Fibroblast of mammary gland (primary cell): ENCODE measurements around the gene NDUFAB1.

Experiments
- DNase-seq: peaks from one replicate; pipeline ENCODE4 v3.0.0-alpha.2; 2010; ENCODE audit warnings: low read depth
- H3K4me3 ChIP-seq: 2 replicates; pipeline ENCODE4 v1.5.1; 2011; ENCODE audit warnings: low read depth, mild to moderate bottlenecking, low read length, moderate library complexity; ENCODE audit not compliant: control insufficient read depth
- CTCF ChIP-seq: conservative IDR thresholded peaks from 2 replicates; pipeline ENCODE4 v1.5.1; 2011; ENCODE audit warnings: low read depth, low read length, inconsistent platforms; ENCODE audit not compliant: control insufficient read depth, insufficient read depth

The NDUFAB1 gene

GRCh38 chr16:23607726-23608125, 11.6 kb upstream of the NDUFAB1 start:
- TF ChIP-seq CTCF = no peak
- no peak overlapping the region for H3K4me3 ChIP-seq
- peak; percentile 19 for DNase-seq

GRCh38 chr16:23597003-23597756, 1.1 kb upstream of the NDUFAB1 start:
- peak; percentile 11 for DNase-seq
- no peak for TF ChIP-seq CTCF
- H3K4me3 ChIP-seq = no peak overlapping the region

- peak overlapping the region; percentile 99 for H3K4me3 ChIP-seq
- no peak for TF ChIP-seq CTCF
- DNase-seq = peak; percentile 15
Measured at GRCh38 chr16:23595246-23595950, 718 bp downstream of the NDUFAB1 start.

- no peak overlapping the region for H3K4me3 ChIP-seq
- no peak for DNase-seq
- TF ChIP-seq CTCF = no peak
Measured at GRCh38 chr16:23594186-23594585, 1.9 kb downstream of the NDUFAB1 start.

GRCh38 chr16:23590181-23590580, 5.9 kb downstream of the NDUFAB1 start:
- TF ChIP-seq CTCF = no peak
- H3K4me3 ChIP-seq = no peak overlapping the region
- no peak for DNase-seq

- no peak for TF ChIP-seq CTCF
- peak; percentile 88 for DNase-seq
- H3K4me3 ChIP-seq = no peak overlapping the region
Measured at GRCh38 chr16:23587726-23588125, 8.4 kb downstream of the NDUFAB1 start.
